ENCODE data around the gene SMAD4. TPM values are rescaled to one million over a fixed set of nuclear protein-coding genes. Genes with fewer than 3 reads are reported as not detected.

Gene SMAD4
- total RNA-seq, 1 donor from 2014 or later = 123 TPM

DNA sequence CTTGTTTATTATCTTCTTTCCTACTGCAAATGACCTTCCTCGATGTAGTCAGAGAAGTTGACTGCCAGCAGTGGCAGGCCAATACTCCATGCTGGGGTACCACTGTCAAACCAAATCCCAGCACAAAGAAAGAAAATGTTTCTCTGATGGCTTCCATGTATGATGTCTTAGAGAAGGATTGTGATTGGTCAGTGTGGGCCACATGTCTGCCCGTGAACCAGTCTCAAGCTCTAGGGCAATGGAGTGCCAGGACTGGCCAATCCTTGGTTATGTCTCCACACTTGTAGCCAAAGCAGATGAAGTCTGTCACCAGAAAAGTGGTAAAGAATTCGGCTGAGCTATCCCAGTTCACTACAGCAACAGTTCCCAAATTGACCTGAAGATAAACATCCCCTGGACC, 17.6 kb upstream of the SMAD4 start:
- DNase-seq (ENCODE audit: extremely low spot score, unreplicated experiment) = no peak
- Mint-ChIP-seq H3K4me3 (no peak overlapping the region), H3K27ac (no peak overlapping the region), H3K4me1 (ENCODE audit: unreplicated experiment) (peaks cover under 1% of the 10 kb centered on the region), H3K27me3 (peaks cover 2% of the 10 kb centered on the region), H3K9me3 (no peaks in the 10 kb centered on the region), H3K36me3 (no peaks in the 10 kb centered on the region)
- no peak for TF ChIP-seq CTCF (conservative IDR thresholded peaks at IDR 0.05)

GRCh38 chr18:51013259-51013658, 16.8 kb upstream of the SMAD4 start:
- H3K27ac Mint-ChIP-seq = no peak overlapping the region
- no peaks in the 10 kb centered on the region for H3K36me3 Mint-ChIP-seq
- no peaks in the 10 kb centered on the region for H3K9me3 Mint-ChIP-seq
- H3K4me3 Mint-ChIP-seq = no peak overlapping the region
- no peak for DNase-seq (ENCODE audit: extremely low spot score, unreplicated experiment)
- no peaks in the 10 kb centered on the region for H3K4me1 Mint-ChIP-seq (ENCODE audit: unreplicated experiment)
- no peak for TF ChIP-seq CTCF (conservative IDR thresholded peaks at IDR 0.05)
- no peaks in the 10 kb centered on the region for H3K27me3 Mint-ChIP-seq

- Mint-ChIP-seq H3K27me3 (no peaks in the 10 kb centered on the region), H3K4me3 (no peak overlapping the region), H3K36me3 (no peaks in the 10 kb centered on the region), H3K27ac (no peak overlapping the region), H3K9me3 (no peaks in the 10 kb centered on the region), H3K4me1 (ENCODE audit: unreplicated experiment) (no peaks in the 10 kb centered on the region)
- no peak for DNase-seq (ENCODE audit: extremely low spot score, unreplicated experiment)
- no peak for TF ChIP-seq CTCF (conservative IDR thresholded peaks at IDR 0.05)
Observed at GRCh38 chr18:51017140-51017879, 12.7 kb upstream of the SMAD4 start.

GRCh38 chr18:51020536-51020935, 9.5 kb upstream of the SMAD4 start:
- Mint-ChIP-seq H3K4me3 (no peak overlapping the region), H3K36me3 (peaks cover 6% of the 10 kb centered on the region), H3K27ac (no peak overlapping the region), H3K4me1 (ENCODE audit: unreplicated experiment) (no peaks in the 10 kb centered on the region), H3K9me3 (peaks cover 4% of the 10 kb centered on the region), H3K27me3 (no peaks in the 10 kb centered on the region)
- no peak for TF ChIP-seq CTCF (conservative IDR thresholded peaks at IDR 0.05)
- no peak for DNase-seq (ENCODE audit: extremely low spot score, unreplicated experiment)

DNA sequence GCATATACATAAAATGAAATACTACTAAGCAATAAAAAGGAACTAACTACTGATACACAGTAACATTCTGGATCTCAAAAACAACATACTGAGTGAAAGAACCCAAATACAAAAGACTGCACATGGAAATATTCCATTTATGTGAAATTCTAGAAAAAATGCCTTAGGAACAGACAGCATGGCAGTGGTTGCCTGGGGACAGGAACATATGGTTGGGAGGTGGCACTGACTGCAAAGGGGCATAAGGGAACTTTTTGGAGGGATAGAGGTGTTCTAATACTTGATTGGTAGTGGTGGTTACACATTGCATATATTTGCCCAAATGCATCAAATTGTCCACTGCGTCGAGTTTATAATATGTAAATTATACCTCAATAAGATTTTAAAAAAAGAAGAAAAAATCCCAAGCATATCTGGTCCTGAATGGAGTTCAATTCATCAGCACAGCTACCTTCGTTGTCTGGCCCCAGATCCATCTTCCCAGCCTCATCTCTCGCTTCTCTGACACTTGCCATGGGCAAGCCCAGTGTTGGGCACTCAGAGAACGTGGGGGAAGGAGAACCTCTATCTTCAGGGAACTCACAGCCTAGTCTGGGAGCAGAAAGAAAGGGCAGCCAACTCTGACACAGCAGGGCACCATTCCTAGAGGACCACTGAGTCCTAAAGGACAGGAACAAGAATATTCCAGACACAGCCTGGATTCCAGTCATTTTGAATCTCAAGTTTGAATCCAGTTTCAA, 8.6 kb upstream of the SMAD4 start:
- no peak overlapping the region for H3K4me3 Mint-ChIP-seq
- no peak overlapping the region for H3K27ac Mint-ChIP-seq
- H3K27me3 Mint-ChIP-seq = no peaks in the 10 kb centered on the region
- H3K4me1 Mint-ChIP-seq (ENCODE audit: unreplicated experiment) = no peaks in the 10 kb centered on the region
- DNase-seq (ENCODE audit: extremely low spot score, unreplicated experiment) = no peak
- peaks cover 4% of the 10 kb centered on the region for H3K9me3 Mint-ChIP-seq
- TF ChIP-seq CTCF (conservative IDR thresholded peaks at IDR 0.05) = no peak
- peaks cover 6% of the 10 kb centered on the region for H3K36me3 Mint-ChIP-seq

All from type B pancreatic cell (in vitro differentiated cells).